Urothelium cell line (cell line): ENCODE measurements around the gene GFM2.
"Not testable (repeated sequence)": the region's sequence is repeated elsewhere in the genome, so short reads cannot be mapped to it uniquely, and the experiment has no call there.

Experiments
- DNase-seq: peaks from one replicate; pipeline ENCODE4 v3.0.0; 2011; ENCODE audit warnings: low spot score, mixed read lengths
- FAIRE-seq: peaks from 2 replicates; lab custom pipeline; 2011; peaks lifted over from hg19 to GRCh38; lab: Jason Lieb, UNC

Gene GFM2

GRCh38 chr5:74725331-74725730, 41.6 kb downstream of the GFM2 start:
- DNase-seq (no peak), FAIRE-seq (no peak)

GRCh38 chr5:74722271-74722670, 44.6 kb downstream of the GFM2 start:
- no peak for DNase-seq
- no peak for FAIRE-seq

GRCh38 chr5:74717596-74717995, 49.3 kb downstream of the GFM2 start:
- no peak for FAIRE-seq
- DNase-seq = no peak

GRCh38 chr5:74693191-74693590, 73.7 kb downstream of the GFM2 start:
- DNase-seq = no peak
- no peak for FAIRE-seq

GRCh38 chr5:74686962-74687751, 79.8 kb downstream of the GFM2 start:
- FAIRE-seq = no peak
- no peak for DNase-seq

GRCh38 chr5:74685979-74686631, 80.8 kb downstream of the GFM2 start:
- no peak for DNase-seq
- FAIRE-seq = no peak

GRCh38 chr5:74684900-74685851, 81.7 kb downstream of the GFM2 start, which contains the start of gene HEXB:
HEXB (plus strand) TSS chr5:74685233; CDS start chr5:74685261, 28 bp downstream.
- FAIRE-seq = no peak
- DNase-seq = peak; percentile 76

- FAIRE-seq (no peak), DNase-seq (no peak)
These were observed 87.0 kb downstream of the GFM2 start for GRCh38 chr5:74679966-74680365.

GRCh38 chr5:74679300-74679699, 87.6 kb downstream of the GFM2 start:
- FAIRE-seq, DNase-seq: not testable (repeated sequence)

- not testable (repeated sequence) for DNase-seq, FAIRE-seq
These were observed 88.8 kb downstream of the GFM2 start for GRCh38 chr5:74678123-74678522.

- not testable (repeated sequence) for DNase-seq, FAIRE-seq
These were observed 90.5 kb downstream of the GFM2 start for GRCh38 chr5:74676466-74676865.

GRCh38 chr5:74673011-74673790, 93.7 kb downstream of the GFM2 start:
- DNase-seq (no peak), FAIRE-seq (no peak)

- FAIRE-seq = no peak
- DNase-seq = no peak
These were observed 94.6 kb downstream of the GFM2 start for GRCh38 chr5:74672215-74672877.
